Osteoblast (primary cell): ENCODE data around the gene CDHR3. TPM values are rescaled to one million over a fixed set of nuclear protein-coding genes. Genes with fewer than 3 reads are reported as not detected.

Experiments used
- DNase-seq: peaks from one replicate; pipeline ENCODE4 v3.0.0; 2011; ENCODE audit warnings: low spot score, mixed read lengths; ENCODE audit not compliant: insufficient read length; ENCODE audit errors: missing footprints
- H2AFZ ChIP-seq: 2 replicates; pipeline ENCODE4 v1.6.0; 2011; ENCODE audit warnings: mild to moderate bottlenecking, low read length
- H3K27ac ChIP-seq: 2 replicates; pipeline ENCODE4 v1.5.1; 2011; ENCODE audit warnings: mild to moderate bottlenecking, low read depth, low read length, moderate library complexity
- H3K27me3 ChIP-seq: 2 replicates; pipeline ENCODE4 v1.6.0; 2012; ENCODE audit warnings: mild to moderate bottlenecking, control low read depth, inconsistent platforms, low read length, moderate library complexity; ENCODE audit not compliant: insufficient read depth
- H3K36me3 ChIP-seq: 2 replicates; pipeline ENCODE4 v1.5.1; 2011; ENCODE audit warnings: mild to moderate bottlenecking, low read length, control low read depth, moderate library complexity; ENCODE audit not compliant: insufficient read depth
- H3K4me1 ChIP-seq: 2 replicates; pipeline ENCODE4 v1.5.1; 2011; ENCODE audit warnings: mild to moderate bottlenecking, low read length, control low read depth, moderate library complexity; ENCODE audit not compliant: insufficient read depth
- H3K4me2 ChIP-seq: 2 replicates; pipeline ENCODE4 v1.6.0; 2011; ENCODE audit warnings: mild to moderate bottlenecking, low read length; ENCODE audit not compliant: insufficient read depth
- H3K4me3 ChIP-seq: fragments of 200-600 bp; sonication (generic); 3 replicates; pipeline ENCODE4 v1.5.1; 2012; ENCODE audit warnings: mild to moderate bottlenecking, low read length, inconsistent platforms; ENCODE audit not compliant: insufficient read depth
- H3K79me2 ChIP-seq: 2 replicates; pipeline ENCODE4 v1.6.0; 2012; ENCODE audit warnings: mild to moderate bottlenecking, low read length, control low read depth, inconsistent platforms; ENCODE audit not compliant: insufficient read depth
- H3K9me3 ChIP-seq: 2 replicates; pipeline ENCODE4 v1.5.1; 2011; ENCODE audit warnings: low read depth, low read length, control low read depth
- H4K20me1 ChIP-seq: 2 replicates; pipeline ENCODE4 v1.6.0; 2012; ENCODE audit warnings: mild to moderate bottlenecking, low read length, control low read depth; ENCODE audit not compliant: insufficient read depth
- CTCF ChIP-seq: IDR thresholded peaks from 2 replicates; pipeline ENCODE4 v1.5.1; 2011; ENCODE audit warnings: mild to moderate bottlenecking, low read depth, low read length, moderate library complexity; ENCODE audit errors: extremely low read depth
- total RNA-seq: library from RNA; depleted of rRNA; stranded (reverse); fragments of >200 nt; gene quantifications from 2 replicates; pipeline ENCODE4 v1.2.3, GENCODE V29; 2012

Gene CDHR3
- total RNA-seq, 1 donor = 8.3 TPM

DNA sequence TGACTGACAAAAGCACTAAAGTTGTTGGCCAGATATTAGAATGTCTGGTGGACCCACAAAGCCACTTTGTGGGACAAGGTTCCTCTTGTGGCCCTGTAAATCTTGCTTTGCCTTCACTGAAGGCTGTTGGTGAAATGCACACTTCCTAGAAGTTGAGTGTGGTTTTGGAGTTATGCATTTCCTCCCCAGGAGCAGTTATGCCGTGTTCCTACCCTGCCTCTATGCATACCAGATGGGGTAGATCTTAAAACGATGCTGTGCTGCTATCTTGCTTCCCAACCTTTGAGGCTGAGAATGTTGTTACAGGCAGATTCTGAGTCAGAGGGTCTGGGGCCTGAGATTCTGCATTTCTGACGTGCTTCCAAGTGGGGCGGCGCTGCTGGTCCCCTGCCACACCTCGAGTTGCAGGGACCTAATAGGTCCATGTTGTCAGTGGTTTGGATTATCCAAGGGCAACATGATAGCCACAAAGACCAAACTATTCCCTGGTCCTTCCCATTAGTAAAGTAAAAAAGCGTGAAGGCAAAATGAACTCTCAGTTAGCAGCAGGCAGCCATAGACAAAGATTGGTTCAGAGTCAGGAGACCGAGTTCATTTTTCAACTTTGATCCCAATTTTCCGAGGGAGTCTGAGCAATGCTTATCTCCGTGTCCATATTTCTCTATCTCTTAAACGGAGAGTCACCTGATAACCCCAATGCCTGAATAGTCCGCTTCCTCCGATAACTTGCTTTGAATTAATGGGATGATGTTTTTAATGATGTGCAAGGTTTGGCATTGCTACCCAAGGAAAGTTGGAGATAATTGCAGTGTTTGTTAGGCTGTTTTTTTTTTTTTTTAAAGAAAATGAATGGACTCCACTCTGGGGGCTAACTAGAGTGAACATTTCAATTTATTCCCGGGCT, 55.8 kb downstream of the CDHR3 start:
- no peak overlapping the region for H2AFZ ChIP-seq
- no peak for DNase-seq
- H4K20me1 ChIP-seq = no peaks in the 10 kb centered on the region
- no peaks in the 10 kb centered on the region for H3K36me3 ChIP-seq
- no peaks in the 10 kb centered on the region for H3K79me2 ChIP-seq
- no peaks in the 10 kb centered on the region for H3K4me1 ChIP-seq
- no peak overlapping the region for H3K4me3 ChIP-seq
- peaks cover 15% of the 10 kb centered on the region for H3K27me3 ChIP-seq
- H3K4me2 ChIP-seq = no peak overlapping the region
- H3K9me3 ChIP-seq = no peaks in the 10 kb centered on the region
- TF ChIP-seq CTCF = no peak
- H3K27ac ChIP-seq = no peak overlapping the region

- Histone ChIP-seq H3K9me3 (no peaks in the 10 kb centered on the region), H3K27me3 (peaks cover 21% of the 10 kb centered on the region), H3K4me2 (no peak overlapping the region), H3K36me3 (no peaks in the 10 kb centered on the region), H3K4me3 (no peak overlapping the region), H2AFZ (no peak overlapping the region), H3K4me1 (no peaks in the 10 kb centered on the region), H3K79me2 (no peaks in the 10 kb centered on the region), H4K20me1 (no peaks in the 10 kb centered on the region), H3K27ac (no peak overlapping the region)
- TF ChIP-seq CTCF = no peak
- no peak for DNase-seq
Measured at GRCh38 chr7:106019470-106019820, 56.4 kb downstream of the CDHR3 start.

DNA sequence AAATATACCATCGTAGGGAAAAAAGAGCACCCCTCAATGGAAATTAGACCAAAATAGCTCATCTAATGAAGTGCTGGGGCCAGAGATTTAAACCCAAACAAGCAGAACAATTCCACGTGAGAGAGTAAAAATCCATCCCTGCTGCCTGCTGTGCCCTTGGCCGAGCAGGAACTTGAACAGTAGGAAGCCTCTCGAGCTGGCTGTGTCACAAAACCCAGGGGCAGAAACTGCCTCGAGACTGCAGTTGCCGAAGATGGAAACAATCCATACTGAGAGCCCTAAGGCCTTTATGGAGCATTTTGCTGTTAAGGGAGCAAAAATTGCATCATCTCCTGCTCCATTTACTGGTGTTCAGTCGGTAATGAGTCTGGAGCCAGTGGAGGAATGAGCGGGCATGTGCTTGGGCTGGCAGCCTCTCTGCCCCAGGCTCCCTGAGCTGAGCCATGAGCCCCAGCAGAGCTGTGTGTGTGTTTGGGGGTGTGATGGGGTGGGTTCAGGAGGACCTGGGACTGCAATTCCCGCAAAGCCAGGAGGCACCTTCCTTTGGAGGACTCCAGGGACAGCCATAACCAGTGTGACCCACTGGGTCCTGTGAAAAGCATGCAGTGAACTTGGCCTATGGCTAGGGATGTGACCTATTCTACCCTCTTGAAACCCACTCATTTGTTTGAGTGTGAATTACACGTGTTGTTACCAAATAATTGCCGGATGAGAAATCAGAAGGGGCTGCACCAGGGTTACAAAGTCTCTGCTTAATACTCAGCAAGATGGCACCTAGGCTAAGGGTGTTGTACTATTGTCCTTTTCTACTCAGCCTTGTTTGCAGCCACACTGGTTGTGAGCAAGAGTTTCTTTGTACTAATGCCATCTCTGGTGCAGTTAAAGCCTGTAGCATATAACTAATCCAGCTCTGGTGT, 58.3 kb downstream of the CDHR3 start:
- Histone ChIP-seq H4K20me1 (no peaks in the 10 kb centered on the region), H3K4me3 (no peak overlapping the region), H3K4me2 (no peak overlapping the region), H3K4me1 (no peaks in the 10 kb centered on the region), H3K27ac (no peak overlapping the region), H3K36me3 (no peaks in the 10 kb centered on the region), H3K27me3 (peaks cover 28% of the 10 kb centered on the region), H2AFZ (no peak overlapping the region), H3K9me3 (no peaks in the 10 kb centered on the region), H3K79me2 (no peaks in the 10 kb centered on the region)
- no peak for DNase-seq
- TF ChIP-seq CTCF = no peak
